Right cardiac atrium (tissue), 5 donors: ENCODE results near the gene PCK2. TPM values are rescaled to one million over a fixed set of nuclear protein-coding genes. Genes with fewer than 3 reads are reported as not detected.
A peak's percentile ranks its signal among the peaks of the same experiment; 100 is the strongest.

Experiments used
- ATAC-seq, 2 donors: fragments of 200-7000 bp; cut with Tn5 transposase; one replicate each; pipeline versions ENCODE4 v1.8.0 to v1.9.1; 2020; ENCODE audit warnings: moderate library complexity in 2 of 2, mild to moderate bottlenecking in 1 of 2
- DNase-seq, 3 donors: peaks; one replicate each; pipeline ENCODE4 v3.0.0-alpha.2; 2020
- H3K27ac ChIP-seq: one replicate; pipeline ENCODE4 v1.5.1; 2013; ENCODE audit warnings: mild to moderate bottlenecking, low read length, control low read depth, moderate library complexity
- H3K27me3 ChIP-seq: one replicate; pipeline ENCODE4 v1.6.1; 2013; ENCODE audit not compliant: control insufficient read depth, insufficient read depth
- H3K4me1 ChIP-seq: one replicate; pipeline ENCODE4 v1.6.1; 2013; ENCODE audit warnings: low read length; ENCODE audit not compliant: control insufficient read depth, insufficient read depth
- H3K4me3 ChIP-seq: one replicate; pipeline ENCODE4 v1.5.1; 2013; ENCODE audit warnings: low read length, control low read depth
- H3K9me3 ChIP-seq: one replicate; pipeline ENCODE4 v1.6.1; 2013; ENCODE audit warnings: low read length; ENCODE audit not compliant: control insufficient read depth
- WGBS: extraction: QIAGEN DNeasy Blood & Tissue Kit; methylation state at CpG from one replicate; pipeline ENCODE4 v1.1.7; 2013; 5-methylcytosine and 5-hydroxymethylcytosine counted together
- intact Hi-C, 4 donors: fragments of 100-400 bp; cut with DNase I; formaldehyde crosslinking; loops; one replicate each; pipeline versions ENCODE4 v1.11.0 to v1.14.0; 2022 to 2023
- polyA plus RNA-seq: library from polyadenylated mRNA; stranded (reverse); fragments of 200-250 nt; gene quantifications from one replicate; pipeline ENCODE4 v1.2.3, GENCODE V29; 2013
- total RNA-seq, 4 donors: library from RNA; stranded (reverse); fragmentation: NEBNext Ultra II Directional; extraction: Animal tissue kit (Norgen Biotek cat#: 25700); gene quantifications; one replicate each; pipeline ENCODE4 v1.2.1, GENCODE V29; 2021
- donor health status: healthy with polysubstance abuse.
- donor health status: DM: no; HTN: yes; CAD: no.
- donor health status: DM: no; HTN: no; CAD: no.
- donor health status: DM: no; HTN: yes; CAD: no; lungs with severe emphysema.
- donor health status: DM: yes; HTN: yes; CAD: no.

Gene PCK2
- total and polyA plus RNA-seq, 5 donors, result 3.5 to 11.0 (median 4.9) TPM

- ATAC-seq, result no peak
- WGBS, result 92% methylated on average over 9 of the region's 9 CpGs
- no peak for DNase-seq
- intact Hi-C loops, result loop anchor here (5.0 to 10.0 kb wide), 3 partner anchors 38 to 53 kb away; partner anchors contain the start of gene PCK2 (in 1 of the 4)
- Histone ChIP-seq H3K4me1 (no peaks in the 10 kb centered on the region), H3K4me3 (no peak overlapping the region), H3K9me3 (no peaks in the 10 kb centered on the region), H3K27me3 (no peaks in the 10 kb centered on the region), H3K27ac (no peak overlapping the region)
Observed at GRCh38 chr14:24054646-24055045, 39.5 kb upstream of the PCK2 start.

GRCh38 chr14:24055971-24056799, 37.9 kb upstream of the PCK2 start:
- no peak overlapping the region for H3K27ac ChIP-seq
- no peak for ATAC-seq
- no peaks in the 10 kb centered on the region for H3K9me3 ChIP-seq
- DNase-seq, result no peak
- H3K27me3 ChIP-seq, result no peaks in the 10 kb centered on the region
- no peaks in the 10 kb centered on the region for H3K4me1 ChIP-seq
- no peak overlapping the region for H3K4me3 ChIP-seq
- intact Hi-C loops, result loop anchor here (5.0 to 10.0 kb wide), 3 partner anchors 36 to 51 kb away; partner anchors contain the start of gene PCK2 (in 1 of the 4)
- 76% methylated on average over 10 of the region's 10 CpGs for WGBS

- Histone ChIP-seq H3K9me3 (no peaks in the 10 kb centered on the region), H3K27ac (no peak overlapping the region), H3K27me3 (no peaks in the 10 kb centered on the region), H3K4me3 (no peak overlapping the region), H3K4me1 (no peaks in the 10 kb centered on the region)
- intact Hi-C loops, result loop anchor here (5.0 to 10.0 kb wide), 3 partner anchors 36 to 51 kb away; partner anchors contain the start of gene PCK2 (in 1 of the 4)
- DNase-seq, result peak in 1 of 3 donors; percentile 42
- no peak for ATAC-seq
- 66% methylated on average over 8 of the region's 8 CpGs for WGBS
Observed at GRCh38 chr14:24056800-24057184, 37.3 kb upstream of the PCK2 start.

GRCh38 chr14:24057271-24057670, 36.8 kb upstream of the PCK2 start:
- intact Hi-C loops, result loop anchor here (5.0 to 10.0 kb wide), 3 partner anchors 35 to 50 kb away; partner anchors contain the start of gene PCK2 (in 1 of the 4)
- H3K4me3 ChIP-seq, result no peak overlapping the region
- no peaks in the 10 kb centered on the region for H3K9me3 ChIP-seq
- H3K4me1 ChIP-seq, result no peaks in the 10 kb centered on the region
- no peak overlapping the region for H3K27ac ChIP-seq
- DNase-seq (no peak), ATAC-seq (no peak)
- 83% methylated on average over 2 of the region's 2 CpGs for WGBS
- no peaks in the 10 kb centered on the region for H3K27me3 ChIP-seq

- no peak overlapping the region for H3K4me3 ChIP-seq
- H3K27ac ChIP-seq, result no peak overlapping the region
- 57% methylated on average over 14 of the region's 14 CpGs for WGBS
- H3K27me3 ChIP-seq, result no peaks in the 10 kb centered on the region
- intact Hi-C loops, result loop anchor here (5.0 to 10.0 kb wide), 3 partner anchors 34 to 49 kb away; partner anchors contain the start of gene PCK2 (in 1 of the 4)
- DNase-seq (peak in 1 of 3 donors; percentile 59), ATAC-seq (peak in 1 of 2 donors; percentile 3)
- H3K4me1 ChIP-seq, result no peaks in the 10 kb centered on the region
- no peaks in the 10 kb centered on the region for H3K9me3 ChIP-seq
Observed at GRCh38 chr14:24057867-24058259, 36.2 kb upstream of the PCK2 start.

- no peak overlapping the region for H3K27ac ChIP-seq
- ATAC-seq, result peak; percentile 72 to 74
- DNase-seq, result peak in 2 of 3 donors; percentile 63 to 83
- H3K4me1 ChIP-seq, result no peaks in the 10 kb centered on the region
- 51% methylated on average over 7 of the region's 7 CpGs for WGBS
- no peak overlapping the region for H3K4me3 ChIP-seq
- intact Hi-C loops, result loop anchor here (5.0 to 10.0 kb wide), 3 partner anchors 34 to 49 kb away; partner anchors contain the start of gene PCK2 (in 1 of the 4)
- H3K9me3 ChIP-seq, result no peaks in the 10 kb centered on the region
- no peaks in the 10 kb centered on the region for H3K27me3 ChIP-seq
Observed at GRCh38 chr14:24058260-24058950, 35.7 kb upstream of the PCK2 start.

GRCh38 chr14:24058951-24059475, 35.1 kb upstream of the PCK2 start:
- no peaks in the 10 kb centered on the region for H3K4me1 ChIP-seq
- 89% methylated on average over 10 of the region's 10 CpGs for WGBS
- DNase-seq (no peak), ATAC-seq (no peak)
- H3K27me3 ChIP-seq, result no peaks in the 10 kb centered on the region
- H3K9me3 ChIP-seq, result no peaks in the 10 kb centered on the region
- no peak overlapping the region for H3K27ac ChIP-seq
- intact Hi-C loops, result loop anchor here (5.0 to 10.0 kb wide), 3 partner anchors 33 to 48 kb away; partner anchors contain the start of gene PCK2 (in 1 of the 4)
- H3K4me3 ChIP-seq, result no peak overlapping the region

GRCh38 chr14:24059841-24060388, 34.2 kb upstream of the PCK2 start:
- H3K9me3 ChIP-seq, result no peaks in the 10 kb centered on the region
- H3K27ac ChIP-seq, result no peak overlapping the region
- 93% methylated on average over 16 of the region's 16 CpGs for WGBS
- no peak for DNase-seq
- H3K27me3 ChIP-seq, result no peaks in the 10 kb centered on the region
- no peak overlapping the region for H3K4me3 ChIP-seq
- intact Hi-C loops, result loop anchor here (5.0 to 10.0 kb wide), 3 partner anchors 32 to 47 kb away; partner anchors contain the start of gene PCK2 (in 1 of the 4)
- ATAC-seq, result no peak
- H3K4me1 ChIP-seq, result no peaks in the 10 kb centered on the region

DNA sequence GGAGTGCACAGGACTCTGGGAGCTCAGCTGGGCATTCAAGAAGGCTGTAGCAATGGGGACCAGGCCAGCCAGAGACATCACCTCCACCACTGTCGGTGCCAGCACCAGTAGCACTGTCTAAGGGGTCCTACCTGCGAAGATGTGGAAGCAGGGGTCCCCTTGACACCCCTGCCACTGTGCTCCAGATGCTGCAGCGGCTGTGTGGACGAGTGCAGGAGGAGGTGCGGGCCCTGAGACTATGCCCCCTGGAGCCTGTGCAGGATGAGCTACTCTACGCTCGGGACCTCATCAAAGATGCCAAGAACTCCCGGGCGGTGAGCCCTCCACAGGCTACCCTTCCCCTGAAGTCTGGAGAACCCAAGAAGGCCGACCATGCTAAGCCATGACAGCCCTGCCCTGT, 33.7 kb upstream of the PCK2 start:
- intact Hi-C loops, result no loop called here
- DNase-seq, result no peak
- H3K4me1 ChIP-seq, result no peaks in the 10 kb centered on the region
- no peak overlapping the region for H3K27ac ChIP-seq
- no peaks in the 10 kb centered on the region for H3K9me3 ChIP-seq
- 92% methylated on average over 10 of the region's 10 CpGs for WGBS
- no peak overlapping the region for H3K4me3 ChIP-seq
- H3K27me3 ChIP-seq, result no peaks in the 10 kb centered on the region
- no peak for ATAC-seq

- no peaks in the 10 kb centered on the region for H3K9me3 ChIP-seq
- intact Hi-C loops, result no loop called here
- H3K4me3 ChIP-seq, result no peak overlapping the region
- H3K27ac ChIP-seq, result no peak overlapping the region
- WGBS, result 93% methylated on average over 7 of the region's 7 CpGs
- no peaks in the 10 kb centered on the region for H3K4me1 ChIP-seq
- H3K27me3 ChIP-seq, result no peaks in the 10 kb centered on the region
- DNase-seq (no peak), ATAC-seq (no peak)
Observed at GRCh38 chr14:24060984-24061913, 32.9 kb upstream of the PCK2 start.
